HG03442 (cell line): ENCODE results near the gene LAMC2.

Experiments
- ATAC-seq: cut with Tn5 transposase; IDR thresholded peaks from one replicate; pipeline ENCODE4 v1.9.1; 2021; ENCODE audit warnings: mild to moderate bottlenecking, moderate library complexity; ENCODE audit not compliant: unreplicated experiment

LAMC2 gene

GRCh38 chr1:183283286-183283685 is 97.2 kb downstream of the LAMC2 start:
- no peak for ATAC-seq

GRCh38 chr1:183284086-183284485 is 98.0 kb downstream of the LAMC2 start:
- ATAC-seq, result no peak

- no peak for ATAC-seq
These were observed 99.2 kb downstream of the LAMC2 start for GRCh38 chr1:183285256-183285655.

GRCh38 chr1:183285746-183286145 is 99.7 kb downstream of the LAMC2 start:
- ATAC-seq, result no peak

GRCh38 chr1:183287191-183287675 is 101.2 kb downstream of the LAMC2 start:
- no peak for ATAC-seq

- no peak for ATAC-seq
These were observed 102.5 kb downstream of the LAMC2 start for GRCh38 chr1:183288583-183288982.

- no peak for ATAC-seq
These were observed 103.0 kb downstream of the LAMC2 start for GRCh38 chr1:183289051-183289496.

- ATAC-seq, result no peak
These were observed 104.6 kb downstream of the LAMC2 start for GRCh38 chr1:183290628-183291027.

- ATAC-seq, result no peak
These were observed 105.2 kb downstream of the LAMC2 start for GRCh38 chr1:183291216-183291762.

GRCh38 chr1:183291802-183292514 is 105.9 kb downstream of the LAMC2 start:
- ATAC-seq, result no peak

- ATAC-seq, result no peak
These were observed 107.2 kb downstream of the LAMC2 start for GRCh38 chr1:183293241-183293640.

- ATAC-seq, result no peak
These were observed 107.8 kb downstream of the LAMC2 start for GRCh38 chr1:183293876-183294275.
